HUDEP-2 (cell line): ENCODE measurements around the gene ARHGDIG.
"Not testable (repeated sequence)": the region's sequence is repeated elsewhere in the genome, so short reads cannot be mapped to it uniquely, and the experiment has no call there.

Experiments
- DNase-seq, 76 experiments: peaks; one replicate each; lab custom pipeline; 2025; ENCODE audit not compliant: unreplicated experiment in 76 of 76; lab: John Stamatoyannopoulos, UW

The ARHGDIG gene

DNA sequence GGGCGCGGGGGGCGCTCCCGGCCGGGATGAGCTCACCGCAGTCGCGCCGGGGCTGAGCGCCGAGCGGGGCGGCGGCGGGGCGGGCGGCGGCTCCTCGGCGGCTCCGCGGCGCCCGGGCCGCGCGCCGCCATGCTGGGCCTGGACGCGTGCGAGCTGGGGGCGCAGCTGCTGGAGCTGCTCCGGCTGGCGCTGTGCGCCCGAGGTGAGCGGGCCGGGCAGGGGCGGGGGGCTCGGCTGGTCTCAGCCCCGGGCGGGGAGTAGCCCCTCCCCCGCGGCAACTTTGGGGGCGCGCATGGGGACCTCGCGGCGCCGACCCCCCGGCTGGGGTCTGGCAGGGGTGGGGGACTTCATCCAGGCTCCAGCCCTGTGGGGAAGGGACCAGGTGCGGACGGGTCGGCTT lies at the start of gene ARHGDIG:
Gene ARHGDIG, plus strand, starts transcription at position 40 of the 400 bp plus-strand sequence. Its CDS starts 90 bp downstream, at position 130.
- DNase-seq: no peak

DNA sequence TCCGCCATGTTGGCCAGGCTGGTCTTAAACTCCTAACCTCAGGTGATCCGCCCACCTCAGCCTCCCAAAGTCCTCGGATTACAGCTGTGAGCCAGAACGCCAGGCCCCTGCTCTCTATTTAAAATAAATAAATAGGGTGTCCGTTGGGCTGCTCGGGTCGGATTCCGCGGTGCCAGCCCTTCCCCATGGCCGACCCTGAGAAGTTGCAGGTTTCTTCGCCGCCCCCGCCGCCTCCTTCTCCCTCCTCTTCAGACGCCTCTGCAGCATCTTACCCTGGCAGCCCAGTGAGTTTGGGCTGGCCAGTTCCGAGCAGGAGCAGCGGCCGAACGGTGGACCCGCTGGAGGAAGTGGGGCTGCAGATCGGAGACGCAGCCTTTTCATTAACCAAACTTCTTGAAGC lies 49.4 kb upstream of the ARHGDIG start:
- no peak for DNase-seq

DNA sequence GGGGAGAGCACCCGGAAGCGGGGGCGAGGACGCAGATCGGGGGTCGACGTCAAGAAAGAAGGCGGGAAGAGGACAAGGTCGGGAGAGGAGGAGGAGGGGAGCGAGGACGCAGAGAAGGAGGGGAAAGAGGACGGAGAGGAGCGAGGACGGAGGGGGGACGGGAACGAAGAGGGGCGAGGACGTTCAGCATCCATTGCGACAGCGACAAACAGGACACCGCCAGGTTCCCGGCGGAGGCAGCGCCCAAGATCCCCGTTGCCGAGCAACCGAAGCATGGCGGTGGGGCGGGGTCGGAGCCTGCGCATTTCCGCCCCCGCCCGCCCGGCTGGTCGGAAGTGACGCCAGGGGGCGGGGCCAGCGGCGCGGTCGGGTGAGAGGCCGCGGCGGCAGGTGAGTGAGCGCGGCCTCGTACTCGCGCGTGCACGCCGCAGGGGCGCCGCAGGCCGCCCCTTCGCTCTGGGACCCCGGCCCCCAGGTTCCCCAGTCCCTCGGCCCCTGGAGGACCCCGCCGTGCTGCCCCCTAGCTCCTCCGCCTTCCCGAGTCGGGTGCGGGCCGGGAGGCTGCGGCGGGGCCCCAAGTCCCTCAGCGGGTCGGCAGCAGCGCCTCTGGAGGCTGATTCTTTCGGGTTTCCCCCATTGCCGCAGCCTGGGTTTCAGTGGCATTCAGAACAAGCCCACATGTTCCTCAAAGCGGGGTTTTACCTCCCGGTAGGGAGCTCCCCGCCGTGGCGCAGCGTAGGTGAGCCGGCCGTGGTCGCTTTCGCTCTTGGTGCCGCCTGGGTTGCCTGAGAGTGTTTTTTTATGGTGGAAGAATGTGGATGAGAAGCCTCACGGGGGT lies 45.7 kb upstream of the ARHGDIG start, which contains the start of gene FAM234A:
Gene FAM234A, plus strand, starts transcription at position 354 of the 838 bp plus-strand sequence. CDS start 19,593 bp downstream, outside the sequence.
- peak in 75 of 76 experiments; percentile 31 to 95 (median 84) for DNase-seq

DNA sequence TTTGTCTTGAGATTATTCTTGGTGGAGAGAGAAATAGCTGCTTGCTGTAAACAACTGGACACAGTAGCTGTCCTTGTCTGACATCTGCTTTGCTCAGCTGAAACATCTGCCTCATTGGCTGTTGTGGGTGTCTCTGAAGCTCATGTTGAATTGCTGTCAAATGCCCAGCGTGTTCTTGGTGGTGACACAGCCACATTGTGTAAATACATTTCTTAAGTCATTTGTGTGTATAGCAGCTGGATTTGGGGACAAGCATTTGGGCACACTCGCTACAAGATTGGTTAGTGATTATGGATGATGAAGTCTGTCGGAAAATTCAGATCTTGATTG lies 40.5 kb upstream of the ARHGDIG start:
- no peak for DNase-seq

DNA sequence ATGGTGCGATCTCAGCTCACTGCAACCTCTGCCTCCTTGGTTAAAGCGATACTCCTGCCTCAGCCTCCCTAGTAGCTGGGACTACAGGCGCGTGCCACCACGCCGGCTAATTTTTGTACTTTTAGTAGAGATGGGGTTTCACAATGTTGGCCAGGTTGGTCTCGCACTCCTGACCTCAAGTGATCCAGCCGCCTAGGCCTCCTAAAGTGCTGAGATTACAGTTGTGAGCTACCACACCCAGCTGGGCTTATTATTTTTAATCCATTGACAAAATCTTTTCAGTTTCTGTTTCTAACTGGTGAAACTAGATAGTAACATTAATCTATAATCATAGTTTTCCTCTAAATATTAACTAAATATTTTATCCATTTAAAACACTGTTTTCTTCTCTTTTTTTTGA lies 39.8 kb upstream of the ARHGDIG start:
- no peak for DNase-seq

DNA sequence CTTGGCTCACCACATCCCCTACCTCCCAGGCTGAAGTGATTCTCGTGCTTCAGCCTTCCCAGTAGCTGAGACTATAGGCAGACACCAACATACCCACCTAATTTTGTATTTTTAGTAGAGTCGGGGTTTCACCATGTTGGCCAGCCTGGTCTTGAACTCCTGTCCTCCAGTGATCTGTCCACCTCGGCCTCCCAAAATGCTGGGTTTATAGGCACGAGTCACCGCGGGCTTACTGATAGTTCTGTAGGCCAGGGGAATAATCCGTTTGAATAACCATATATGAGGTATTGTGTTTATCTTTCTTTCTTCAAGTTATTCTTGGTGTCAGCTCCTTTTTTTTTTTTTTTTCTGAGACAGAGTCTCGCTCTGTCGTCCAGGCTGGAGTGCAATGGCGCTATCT lies 38.1 kb upstream of the ARHGDIG start:
- DNase-seq: no peak

DNA sequence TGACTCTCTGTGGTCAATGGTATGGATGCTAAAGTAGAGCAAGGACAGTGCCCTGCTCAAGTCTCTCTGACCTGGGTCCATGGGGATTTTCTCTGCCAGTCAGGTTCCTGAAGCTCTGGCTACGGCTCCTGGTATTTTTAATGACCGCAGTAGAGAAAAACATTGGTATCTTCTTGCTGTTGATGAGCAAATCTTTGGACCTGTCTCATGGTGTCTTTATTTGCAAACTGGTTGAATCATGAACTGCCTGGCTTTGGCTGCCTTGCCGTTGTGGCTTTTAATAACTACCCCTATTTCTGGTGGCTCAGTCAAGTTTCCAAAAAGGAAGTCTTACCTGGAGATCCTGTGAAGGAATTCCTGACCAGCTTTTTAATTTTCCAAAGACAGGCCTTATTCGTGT lies 37.0 kb upstream of the ARHGDIG start:
- no peak for DNase-seq

DNA sequence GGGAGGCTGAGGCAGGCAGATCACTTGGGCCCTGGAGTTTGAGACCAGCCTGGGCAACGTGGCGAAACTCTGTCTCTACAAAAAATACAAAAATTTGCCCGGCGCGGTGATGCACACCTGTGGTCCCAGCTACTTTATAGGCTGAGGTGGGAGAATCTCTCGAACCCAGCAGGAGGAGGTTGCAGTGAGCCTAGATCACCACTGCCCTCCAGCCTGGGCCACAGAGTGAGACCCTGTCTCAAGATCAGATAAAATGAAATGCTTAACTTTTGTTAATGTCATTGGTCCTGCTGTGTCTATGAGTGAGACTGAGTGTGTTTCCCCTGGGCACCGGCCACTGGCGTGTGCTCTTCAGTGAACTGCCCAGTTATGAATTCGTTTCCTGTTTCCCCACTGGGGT lies 35.3 kb upstream of the ARHGDIG start:
- no peak for DNase-seq

DNA sequence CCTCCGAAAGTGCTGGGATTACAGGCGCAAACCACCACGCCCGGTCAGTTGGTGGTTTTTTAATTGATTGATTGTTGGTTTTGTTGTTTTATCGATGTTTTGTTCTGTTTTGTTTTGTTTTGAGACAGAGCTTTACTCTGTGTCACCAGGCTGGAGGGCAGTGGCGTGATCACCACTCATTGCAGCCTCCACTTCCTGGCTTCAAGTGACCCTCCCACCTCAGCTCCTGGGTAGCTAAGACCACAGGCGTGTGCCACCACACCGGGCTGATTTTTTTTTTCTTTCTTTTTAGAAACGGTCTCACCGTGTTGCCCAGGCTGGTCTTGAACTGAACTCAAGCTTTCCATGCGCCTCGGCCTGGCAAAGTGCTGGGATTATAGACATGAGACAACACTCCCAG lies 33.4 kb upstream of the ARHGDIG start:
- no peak for DNase-seq

DNA sequence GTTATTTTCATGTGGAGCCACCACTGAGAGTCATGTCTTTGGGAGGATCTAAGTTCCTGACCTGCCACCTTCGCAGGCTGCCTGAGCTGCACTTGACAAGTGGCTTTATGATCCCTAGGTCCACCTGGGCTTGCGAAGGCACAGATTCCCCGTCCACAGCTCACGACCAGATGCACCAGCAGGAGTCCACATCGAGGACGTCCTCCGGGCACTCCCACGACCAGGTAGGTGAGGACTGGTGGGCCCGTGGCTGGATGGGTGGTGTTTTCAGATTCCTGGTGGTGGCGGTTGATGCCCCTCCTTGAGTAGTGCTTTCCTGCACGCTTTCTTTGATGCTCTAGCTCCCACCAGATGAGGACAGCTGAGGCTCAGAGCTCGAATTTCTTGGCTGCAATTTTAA lies 31.0 kb upstream of the ARHGDIG start:
- no peak for DNase-seq

DNA sequence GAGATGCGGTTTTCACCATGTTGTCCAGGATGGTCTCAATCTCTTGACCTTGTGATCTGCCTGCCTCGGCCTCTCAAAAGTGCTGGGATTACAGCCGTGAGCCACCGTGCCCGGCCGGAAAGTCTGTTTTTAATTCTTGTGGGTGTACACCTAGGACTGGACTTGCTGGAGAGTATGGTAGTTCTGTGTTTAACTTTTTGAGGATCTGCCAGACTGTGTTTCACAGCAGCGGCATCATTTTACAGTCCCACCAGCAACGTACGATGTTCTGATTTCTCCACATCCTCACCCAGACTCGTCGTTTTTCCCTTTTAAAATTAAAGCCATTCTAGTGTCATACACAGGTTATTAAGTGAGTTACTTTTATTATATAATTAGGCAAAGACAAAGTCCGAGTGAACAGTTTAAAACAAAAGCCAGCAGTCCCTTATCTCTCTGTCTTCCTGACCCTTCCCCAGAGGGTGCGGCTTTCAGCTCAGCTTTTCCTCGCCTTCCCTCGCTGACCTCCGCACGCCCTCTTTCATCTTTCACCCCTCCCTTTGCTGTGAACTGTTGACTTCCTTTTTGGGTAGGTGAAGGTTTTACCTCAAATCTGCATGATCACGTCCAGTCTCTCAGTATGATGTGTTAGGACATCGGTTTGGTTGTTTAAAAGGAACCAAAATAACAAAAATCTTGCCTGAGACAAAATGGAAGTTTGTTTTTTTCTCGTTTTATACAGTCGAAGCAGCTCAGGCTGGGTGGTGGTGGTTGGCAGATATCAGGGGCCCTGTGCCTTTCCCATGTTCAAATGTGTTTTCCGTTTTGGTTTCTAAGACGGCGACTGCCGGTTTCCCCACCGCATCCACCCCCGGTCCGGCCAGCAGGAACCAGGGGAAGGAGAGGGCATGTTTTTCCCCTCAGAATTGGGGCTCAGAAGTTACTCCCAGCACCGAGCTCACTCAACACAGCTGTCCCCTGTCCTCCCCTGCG lies 27.7 kb upstream of the ARHGDIG start:
- no peak for DNase-seq

DNA sequence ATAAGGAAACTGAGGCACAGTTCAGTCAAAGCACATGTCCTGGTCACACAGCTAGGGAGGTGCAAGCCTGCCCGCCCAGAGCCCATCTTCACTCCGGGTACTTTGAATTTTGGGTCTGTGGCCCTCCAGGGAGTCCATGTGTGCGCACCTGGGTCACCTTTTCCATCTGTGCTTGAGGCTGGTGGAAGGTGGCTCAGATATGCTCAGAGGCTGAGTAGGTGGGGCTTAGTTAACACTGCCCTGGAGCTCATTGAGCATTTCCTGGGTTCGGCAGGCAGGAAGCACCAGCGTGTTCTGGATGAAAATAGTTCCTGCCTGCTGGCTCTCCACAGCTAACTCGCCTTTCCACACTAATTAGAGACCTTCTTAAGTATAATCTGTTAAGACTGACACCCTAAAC lies 26.6 kb upstream of the ARHGDIG start:
- no peak for DNase-seq

DNA sequence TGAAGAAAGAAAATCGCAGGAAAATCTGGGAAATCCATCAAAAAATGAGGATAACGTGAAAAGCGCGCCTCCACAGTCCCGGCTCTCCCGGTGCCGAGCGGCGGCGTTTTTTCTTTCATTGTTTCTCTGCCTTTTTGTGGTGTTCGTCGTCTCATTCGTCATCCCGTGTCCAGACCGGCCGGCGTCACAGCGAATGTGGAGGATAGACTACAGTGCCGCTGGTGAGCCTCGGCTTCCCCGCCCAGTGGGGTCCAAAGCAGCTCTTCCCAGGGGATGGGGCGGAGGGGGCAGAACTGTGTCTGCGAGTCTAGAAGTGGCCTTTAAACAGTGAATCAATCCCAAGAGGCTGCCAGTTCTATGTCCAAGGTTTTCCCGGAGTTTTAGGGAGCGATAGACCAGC lies 25.9 kb upstream of the ARHGDIG start:
- DNase-seq: no peak

DNA sequence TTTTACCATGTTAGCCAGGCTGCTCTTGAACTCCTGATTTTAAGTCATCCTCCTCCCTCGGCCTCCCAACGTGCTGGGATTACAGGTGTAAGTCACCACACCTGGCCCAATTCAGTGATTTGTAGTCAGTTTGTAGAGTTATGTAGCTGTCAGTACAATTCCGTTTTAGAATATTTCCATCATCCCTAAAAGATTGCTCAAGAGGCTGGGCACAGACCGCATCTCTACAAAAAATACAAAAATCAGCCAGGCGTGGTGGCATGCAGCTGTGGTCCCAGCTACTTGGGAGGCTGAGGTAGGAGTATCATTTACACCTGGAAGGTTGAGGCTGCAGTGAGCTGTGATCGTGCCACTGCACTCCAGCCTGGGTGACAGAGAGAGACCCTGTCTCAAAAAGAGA lies 25.2 kb upstream of the ARHGDIG start:
- DNase-seq: no peak

DNA sequence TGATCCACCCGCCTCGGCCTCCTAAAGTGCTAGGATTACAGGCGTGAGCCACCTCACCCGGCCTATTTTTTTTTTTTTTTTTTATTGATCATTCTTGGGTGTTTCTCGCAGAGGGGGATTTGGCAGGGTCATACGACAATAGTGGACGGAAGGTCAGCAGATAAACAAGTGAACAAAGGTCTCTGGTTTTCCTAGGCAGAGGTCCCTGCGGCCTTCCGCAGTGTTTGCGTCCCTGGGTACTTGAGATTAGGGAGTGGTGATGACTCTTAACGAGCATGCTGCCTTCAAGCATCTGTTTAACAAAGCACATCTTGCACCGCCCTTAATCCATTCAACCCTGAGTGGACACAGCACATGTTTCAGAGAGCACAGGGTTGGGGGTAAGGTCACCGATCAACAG lies 22.3 kb upstream of the ARHGDIG start:
- not testable (repeated sequence) for DNase-seq

DNA sequence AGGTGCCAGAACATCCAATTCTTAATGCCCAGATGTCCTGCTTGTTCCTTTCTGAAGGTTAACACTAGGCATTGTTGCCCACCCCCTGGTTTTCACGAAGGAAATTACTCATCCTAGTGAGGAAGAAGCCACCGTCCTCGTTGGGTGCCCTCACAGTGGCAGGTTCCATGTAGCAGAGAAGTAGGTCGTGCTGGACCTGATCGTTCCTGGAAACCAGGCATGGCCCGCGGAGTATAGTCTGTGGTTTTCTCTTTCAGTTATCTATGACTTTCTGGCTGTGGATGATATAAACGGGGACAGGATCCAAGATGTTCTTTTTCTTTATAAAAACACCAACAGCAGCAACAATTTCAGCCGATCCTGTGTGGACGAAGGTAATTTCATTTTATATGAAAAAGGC lies 21.2 kb upstream of the ARHGDIG start:
- DNase-seq: peak in 6 of 76 experiments; percentile 7 to 53 (median 30)

DNA sequence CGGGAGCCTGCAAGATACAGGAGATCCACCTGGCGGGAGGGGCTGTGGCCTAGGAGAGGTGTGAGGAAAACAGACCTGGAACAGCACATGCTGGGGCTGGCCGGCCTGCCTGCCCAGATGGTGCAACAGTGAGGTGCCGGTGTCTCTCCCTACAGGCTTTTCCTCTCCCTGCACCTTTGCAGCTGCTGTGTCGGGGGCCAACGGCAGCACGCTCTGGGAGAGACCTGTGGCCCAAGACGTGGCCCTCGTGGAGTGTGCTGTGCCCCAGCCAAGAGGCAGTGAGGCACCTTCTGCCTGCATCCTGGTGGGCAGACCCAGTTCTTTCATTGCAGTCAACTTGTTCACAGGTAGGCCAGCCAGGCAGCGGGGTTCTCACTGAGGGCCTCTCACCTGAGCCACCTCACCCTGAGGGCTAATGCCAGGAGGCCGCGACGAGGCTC lies 20.6 kb upstream of the ARHGDIG start:
- DNase-seq: no peak

DNA sequence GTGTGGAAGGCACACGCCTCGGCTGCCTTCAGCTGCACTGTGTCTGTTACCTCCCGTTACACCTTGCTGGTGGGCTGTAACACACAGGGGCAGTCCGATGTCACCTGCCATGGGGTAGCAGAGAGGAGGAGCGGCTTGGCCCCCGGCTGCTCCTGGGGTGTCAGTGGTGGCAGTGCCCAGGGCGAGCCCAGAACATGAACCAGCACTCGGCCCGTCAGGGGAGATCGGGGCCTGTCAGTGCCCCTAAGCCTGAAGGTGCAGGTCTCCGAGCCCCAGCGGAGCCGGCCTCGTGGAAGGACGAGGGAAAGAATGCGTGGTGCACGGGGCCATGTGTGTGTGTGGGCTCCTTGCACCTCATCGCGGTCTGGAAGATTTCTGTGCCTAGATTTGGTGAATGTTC lies 20.1 kb upstream of the ARHGDIG start:
- no peak for DNase-seq

DNA sequence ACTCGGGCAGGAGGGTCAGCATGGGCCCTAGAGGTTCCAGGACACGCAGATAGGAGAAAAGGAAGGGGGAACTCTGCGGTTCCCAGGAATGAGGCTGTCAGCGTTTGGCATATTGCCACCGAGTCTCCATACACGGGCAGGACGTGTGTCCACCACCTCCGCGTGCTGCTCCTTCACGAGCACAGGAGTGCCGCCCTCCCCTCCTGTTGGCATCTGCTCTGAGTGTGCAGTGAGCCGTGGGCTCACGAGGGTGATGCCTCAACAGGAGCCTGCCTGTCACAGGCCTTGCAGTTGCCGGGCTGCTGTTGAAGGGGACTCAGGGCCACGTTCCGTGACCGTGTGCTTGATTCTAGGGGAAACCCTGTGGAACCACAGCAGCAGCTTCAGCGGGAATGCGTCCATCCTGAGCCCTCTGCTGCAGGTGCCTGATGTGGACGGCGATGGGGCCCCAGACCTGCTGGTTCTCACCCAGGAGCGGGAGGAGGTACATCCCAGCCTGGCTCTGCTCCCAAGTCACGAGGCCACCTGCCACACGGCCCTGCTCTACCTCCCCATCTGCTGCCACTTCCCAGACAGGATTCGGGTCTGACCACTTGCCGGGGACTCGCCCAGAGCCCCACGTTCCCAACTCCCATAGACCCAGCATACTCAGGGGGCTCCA lies 19.2 kb upstream of the ARHGDIG start:
- DNase-seq: no peak

DNA sequence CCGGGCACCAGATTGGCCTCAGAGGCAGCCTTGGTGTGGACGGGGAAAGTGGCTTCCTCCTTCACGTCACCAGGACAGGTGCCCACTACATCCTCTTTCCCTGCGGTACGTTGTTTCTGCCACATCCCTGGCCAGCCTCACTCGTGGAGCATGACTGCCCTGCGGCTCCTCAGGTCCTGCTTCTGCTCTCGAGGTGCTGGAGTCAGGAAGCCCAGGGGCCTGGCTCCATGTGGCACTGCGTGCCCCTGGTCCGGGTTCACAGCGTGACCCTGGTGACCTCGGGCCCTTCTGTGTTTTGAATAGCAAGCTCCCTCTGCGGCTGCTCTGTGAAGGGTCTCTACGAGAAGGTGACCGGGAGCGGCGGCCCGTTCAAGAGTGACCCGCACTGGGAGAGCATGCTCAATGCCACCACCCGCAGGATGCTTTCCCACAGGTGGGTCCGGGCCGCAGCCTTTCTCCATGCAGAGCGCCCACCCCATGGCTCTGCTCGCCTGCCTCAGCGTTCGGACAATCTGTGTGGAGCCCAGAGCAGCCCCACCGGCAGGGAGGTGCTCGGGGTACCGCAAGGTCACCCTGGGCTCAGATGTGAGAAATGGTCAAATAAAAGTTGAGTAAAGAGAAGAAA lies 18.2 kb upstream of the ARHGDIG start:
- no peak for DNase-seq
